Vagina (tissue), 2 donors: ENCODE data around the gene SHD.

Experiments
- CTCF ChIP-seq, 3 experiments: fragments of 450-650 bp in 2 of 3; fragments of 200-600 bp in 1 of 3; sonication (generic) in 1 of 3; IDR thresholded peaks; one replicate each; pipeline ENCODE4 v1.5.1; 2017 to 2019; ENCODE audit warnings: antibody characterized with exemption in 3 of 3, mild to moderate bottlenecking in 2 of 3, moderate library complexity in 2 of 3
- POLR2A ChIP-seq, 2 donors: fragments of 450-650 bp; IDR thresholded peaks; one replicate each; pipeline ENCODE4 v1.6.1; 2017; ENCODE audit warnings: antibody characterized with exemption in 2 of 2, mild to moderate bottlenecking in 2 of 2, moderate library complexity in 2 of 2
- POLR2AphosphoS5 ChIP-seq, 2 donors: sonication (generic); formaldehyde crosslinking; IDR thresholded peaks; one replicate each; pipeline ENCODE4 v1.9.0; 2017; ENCODE audit warnings: antibody characterized with exemption in 2 of 2, mild to moderate bottlenecking in 2 of 2, low read depth in 1 of 2; ENCODE audit not compliant: insufficient read depth in 1 of 2

- TF ChIP-seq POLR2AphosphoS5 (IDR thresholded peaks at IDR 0.05; ENCODE audit: insufficient read depth in 1 of 2, low read depth in 1 of 2) (no peak), CTCF (IDR thresholded peaks at IDR 0.05) (no peak), POLR2A (IDR thresholded peaks at IDR 0.05) (no peak)
Observed at GRCh38 chr19:4305659-4306058, 26.6 kb downstream of the SHD start.
